Measurements from ENCODE around the gene ARL4D.
A peak's percentile ranks its signal among the peaks of the same experiment; 100 is the strongest.
"Not testable (repeated sequence)": the region's sequence is repeated elsewhere in the genome, so short reads cannot be mapped to it uniquely, and the experiment has no call there.

Gene ARL4D

DNA sequence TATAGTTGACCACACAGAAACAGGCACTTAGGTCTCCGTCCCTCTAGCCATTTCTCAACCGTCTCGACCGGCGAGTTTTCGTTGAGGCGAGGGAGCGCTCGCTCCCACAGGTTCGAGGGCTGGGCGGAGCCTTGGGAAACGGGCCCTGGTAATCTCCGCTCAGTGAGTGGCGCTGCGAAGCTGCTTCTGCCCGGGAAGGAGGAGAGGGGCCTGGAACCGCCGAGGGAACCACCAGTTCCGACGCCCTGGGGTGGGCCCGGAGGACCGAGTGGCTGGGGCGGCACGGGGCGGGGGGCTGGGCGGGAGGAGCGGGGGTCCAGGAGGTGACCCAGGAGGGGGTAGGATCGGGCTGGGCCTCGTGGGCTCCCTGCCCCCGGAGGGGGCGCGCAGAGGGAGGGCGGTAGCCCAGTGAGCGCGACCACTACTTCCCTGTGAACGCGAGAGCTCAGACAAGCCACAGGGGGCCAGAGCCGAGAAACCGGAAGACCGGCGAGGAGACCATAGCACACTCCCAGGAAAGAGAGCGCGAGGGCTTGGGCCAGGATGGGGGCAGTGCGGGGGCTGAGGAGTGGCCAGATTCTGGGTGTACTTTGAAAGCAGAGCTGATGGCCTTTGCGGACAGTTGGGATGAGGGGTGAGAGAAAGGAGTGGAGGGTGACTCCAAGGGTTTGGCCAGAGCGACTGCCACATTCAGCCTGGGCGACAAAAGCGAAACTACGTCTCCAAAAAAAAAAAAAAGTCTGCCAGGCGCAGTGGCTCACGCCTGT lies 29.9 kb upstream of the ARL4D start:
- TF ChIP-seq, protein P1, sequence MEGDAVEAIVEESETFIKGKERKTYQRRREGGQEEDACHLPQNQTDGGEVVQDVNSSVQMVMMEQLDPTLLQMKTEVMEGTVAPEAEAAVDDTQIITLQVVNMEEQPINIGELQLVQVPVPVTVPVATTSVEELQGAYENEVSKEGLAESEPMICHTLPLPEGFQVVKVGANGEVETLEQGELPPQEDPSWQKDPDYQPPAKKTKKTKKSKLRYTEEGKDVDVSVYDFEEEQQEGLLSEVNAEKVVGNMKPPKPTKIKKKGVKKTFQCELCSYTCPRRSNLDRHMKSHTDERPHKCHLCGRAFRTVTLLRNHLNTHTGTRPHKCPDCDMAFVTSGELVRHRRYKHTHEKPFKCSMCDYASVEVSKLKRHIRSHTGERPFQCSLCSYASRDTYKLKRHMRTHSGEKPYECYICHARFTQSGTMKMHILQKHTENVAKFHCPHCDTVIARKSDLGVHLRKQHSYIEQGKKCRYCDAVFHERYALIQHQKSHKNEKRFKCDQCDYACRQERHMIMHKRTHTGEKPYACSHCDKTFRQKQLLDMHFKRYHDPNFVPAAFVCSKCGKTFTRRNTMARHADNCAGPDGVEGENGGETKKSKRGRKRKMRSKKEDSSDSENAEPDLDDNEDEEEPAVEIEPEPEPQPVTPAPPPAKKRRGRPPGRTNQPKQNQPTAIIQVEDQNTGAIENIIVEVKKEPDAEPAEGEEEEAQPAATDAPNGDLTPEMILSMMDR (IDR thresholded peaks at IDR 0.05; ENCODE audit: control extremely low read depth, extremely low read depth, low read depth, missing control alignments) = peak; percentile 36
- POLR2A ChIA-PET = interaction anchor here (0.6 to 4.4 kb wide), 12 partner anchors 8 to 804 kb away, joined by 3 to 79 read pairs (median 8); partner anchors contain the start of genes ARL4D, DHX8 and TMEM106A
- CTCF ChIA-PET = interaction anchor here (1.2 to 3.4 kb wide), 5 partner anchors 19 to 116 kb away, joined by 4 to 30 read pairs (median 6); partner anchors contain the start of gene DHX8
- peak; percentile 56 for DNase-seq (ENCODE audit: extremely low spot score)

DNA sequence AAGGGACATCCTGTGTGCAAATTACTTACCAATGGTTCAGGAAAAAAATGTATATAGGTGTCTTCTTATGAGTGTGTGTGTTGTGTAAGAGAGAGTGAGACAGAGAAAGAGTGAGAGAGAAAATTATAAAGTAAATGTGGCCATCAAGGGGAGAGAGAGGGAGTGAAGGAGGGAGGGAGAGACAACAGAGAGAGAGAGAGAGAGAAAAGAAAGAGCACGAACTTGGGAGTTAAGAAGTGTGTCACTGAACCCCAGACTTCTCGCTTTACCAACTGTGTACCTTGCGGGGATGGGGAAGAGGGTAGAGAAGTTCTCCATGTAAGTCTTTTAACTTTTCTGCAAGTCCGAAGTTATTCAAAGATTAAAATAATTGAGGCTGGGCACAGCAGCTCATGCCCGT lies 28.8 kb upstream of the ARL4D start:
- DNase-seq (ENCODE audit: extremely low spot score) = no peak
- ChIA-PET CTCF (interaction anchor here (0.8 to 1.9 kb wide), 5 partner anchors 15 to 35 kb away, joined by 3 to 4 read pairs (median 4); no protein-coding TSS in a partner anchor), POLR2A (interaction anchor here (1.7 kb wide), 1 partner anchor 10 kb away, joined by 6 read pairs; no protein-coding TSS in a partner anchor)
- TF ChIP-seq, protein P1 (IDR thresholded peaks at IDR 0.05; ENCODE audit: control extremely low read depth, extremely low read depth, low read depth, missing control alignments) = no peak

DNA sequence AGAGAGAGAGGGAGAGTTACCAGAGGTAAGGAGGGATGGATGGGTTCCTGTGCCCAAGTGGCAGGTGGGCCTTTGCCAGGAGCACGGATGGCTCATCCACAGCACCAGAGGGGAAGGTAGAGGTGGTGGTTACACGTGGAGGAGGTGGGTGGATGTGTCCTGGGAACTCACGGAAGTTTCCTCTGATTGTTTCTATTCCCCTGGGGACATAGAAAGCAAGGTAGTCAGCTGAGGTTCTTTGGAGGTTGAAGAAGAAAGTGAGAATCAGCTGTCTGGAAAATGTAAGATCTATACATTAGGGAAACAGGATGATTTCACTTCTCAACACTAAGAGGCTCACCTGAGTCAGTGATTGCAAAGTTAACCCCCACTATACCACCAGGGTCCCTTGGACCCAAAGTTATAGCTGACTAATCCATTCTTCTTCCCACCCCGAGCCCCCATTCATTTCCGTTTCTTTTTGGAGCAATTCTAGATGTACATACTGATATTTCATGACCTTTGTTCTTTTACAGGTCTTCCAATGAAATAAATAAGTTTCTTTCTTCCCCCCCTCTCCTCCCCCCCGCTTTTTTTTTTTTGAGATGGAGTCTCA lies 27.5 kb upstream of the ARL4D start:
- TF ChIP-seq, protein P1 (IDR thresholded peaks at IDR 0.05; ENCODE audit: control extremely low read depth, extremely low read depth, low read depth, missing control alignments) = no peak
- CTCF ChIA-PET = interaction anchor here (0.8 to 1.9 kb wide), 4 partner anchors 14 to 113 kb away, joined by 3 to 4 read pairs (median 4); partner anchors contain the start of gene DHX8
- no peak for DNase-seq (ENCODE audit: extremely low spot score)
- POLR2A ChIA-PET = interaction anchor here (1.4 to 1.7 kb wide), 2 partner anchors 10 to 11 kb away, joined by 6 to 12 read pairs; no protein-coding TSS in a partner anchor

DNA sequence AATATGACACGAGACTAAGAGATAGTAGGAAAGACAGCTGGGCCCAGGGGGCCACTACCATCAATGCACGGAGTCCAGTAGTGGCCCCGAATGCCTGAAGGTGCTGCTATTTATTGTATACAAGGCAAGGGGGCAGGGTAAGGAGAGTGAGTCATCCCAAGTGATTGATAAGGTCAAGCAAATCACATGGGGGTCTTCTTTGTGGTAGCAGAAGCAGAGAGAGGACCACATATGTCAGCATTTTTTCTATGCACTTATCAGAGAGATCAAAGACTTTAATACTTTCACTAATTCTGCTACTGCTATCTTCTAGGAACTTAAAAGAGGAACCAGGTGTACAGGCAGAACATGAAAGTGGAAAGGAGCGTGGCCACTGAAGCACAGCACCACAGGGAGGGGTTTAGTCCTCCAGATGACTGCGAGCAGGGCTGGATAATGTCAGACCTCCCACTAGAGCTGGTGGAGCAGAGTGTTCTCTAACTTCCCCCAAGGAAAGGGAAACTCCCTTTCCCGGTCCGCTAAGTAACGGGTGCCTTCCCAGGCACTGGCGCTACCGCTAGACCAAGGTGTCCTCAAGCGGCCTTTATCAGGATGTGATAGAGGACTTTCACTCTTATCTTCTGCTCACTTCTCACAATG lies 26.4 kb upstream of the ARL4D start:
- POLR2A ChIA-PET = interaction anchor here (1.0 to 1.4 kb wide), 3 partner anchors 11 to 56 kb away, joined by 8 to 12 read pairs (median 12); no protein-coding TSS in a partner anchor

DNA sequence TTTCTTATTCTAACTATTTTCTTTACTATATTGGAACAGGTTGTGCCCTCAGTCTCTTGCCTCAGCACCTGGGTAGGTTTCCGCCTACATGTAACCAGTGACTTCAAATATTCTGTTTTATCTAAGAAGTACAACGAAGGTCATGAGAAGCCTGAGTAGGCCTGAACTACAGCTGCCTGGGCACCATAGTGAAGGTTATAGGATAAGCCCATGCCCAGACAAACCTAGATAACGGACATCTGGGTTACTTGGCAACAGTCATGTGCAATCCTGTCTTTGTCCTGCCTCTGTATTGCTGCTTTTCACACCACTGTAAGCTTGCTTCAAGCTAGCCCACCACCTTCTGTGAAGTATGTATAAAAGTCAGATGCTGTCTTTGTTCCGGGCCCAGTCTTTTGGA lies 25.4 kb upstream of the ARL4D start:
- TF ChIP-seq, protein P1 (IDR thresholded peaks at IDR 0.05; ENCODE audit: control extremely low read depth, extremely low read depth, low read depth, missing control alignments) = no peak
- ChIA-PET CTCF (interaction anchor here (1.3 to 3.7 kb wide), 4 partner anchors 14 to 109 kb away, joined by 3 to 22 read pairs (median 8); partner anchors contain the start of genes ARL4D and DHX8), POLR2A (interaction anchor here (0.7 to 1.2 kb wide), 2 partner anchors 30 to 57 kb away, joined by 7 to 12 read pairs; no protein-coding TSS in a partner anchor)
- DNase-seq (ENCODE audit: extremely low spot score) = no peak

More for the DNA sequence above, 26.4 kb upstream of the ARL4D start:
- peak; percentile 44 for DNase-seq (ENCODE audit: extremely low spot score)
- TF ChIP-seq, protein P1 (IDR thresholded peaks at IDR 0.05; ENCODE audit: control extremely low read depth, extremely low read depth, low read depth, missing control alignments) = no peak
- CTCF ChIA-PET = interaction anchor here (0.8 to 3.7 kb wide), 6 partner anchors 13 to 112 kb away, joined by 3 to 22 read pairs (median 5); partner anchors contain the start of genes ARL4D and DHX8

DNA sequence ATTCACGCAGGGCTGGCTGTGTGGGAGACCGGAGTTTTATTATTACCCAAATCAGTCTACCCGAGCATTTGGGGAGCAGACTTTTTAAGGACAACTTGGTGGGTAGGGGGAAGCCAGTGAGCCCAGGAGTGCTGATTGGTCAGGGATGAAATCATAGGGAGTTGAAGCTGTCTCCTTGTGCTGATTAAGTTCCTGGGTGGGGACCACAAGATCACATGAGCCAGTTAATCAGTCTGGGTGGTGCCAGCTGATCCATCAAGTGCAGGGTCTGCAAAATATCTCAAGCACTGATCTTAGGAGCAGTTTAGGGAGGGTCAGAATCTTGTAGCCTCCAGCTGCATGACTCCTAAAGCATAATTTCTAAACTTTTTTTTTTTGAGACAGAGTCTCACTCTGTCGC lies 22.9 kb upstream of the ARL4D start:
- POLR2A ChIA-PET = interaction anchor here (0.6 to 1.9 kb wide), 2 partner anchors 16 to 92 kb away, joined by 3 to 7 read pairs; no protein-coding TSS in a partner anchor
- CTCF ChIA-PET = interaction anchor here (1.0 to 3.7 kb wide), 3 partner anchors 12 to 107 kb away, joined by 4 to 22 read pairs (median 10); partner anchors contain the start of gene DHX8
- not testable (repeated sequence) for DNase-seq (ENCODE audit: extremely low spot score)

Measured in GM10248 (cell line).